CD4-positive, alpha-beta T cell treated with Interleukin-21 for 1 hour (primary cell): ENCODE data around the gene MMP28.

ENCODE experiments used
- DNase-seq: peaks from one replicate; pipeline ENCODE4 v3.0.0-alpha.2; 2020

The MMP28 gene

DNA sequence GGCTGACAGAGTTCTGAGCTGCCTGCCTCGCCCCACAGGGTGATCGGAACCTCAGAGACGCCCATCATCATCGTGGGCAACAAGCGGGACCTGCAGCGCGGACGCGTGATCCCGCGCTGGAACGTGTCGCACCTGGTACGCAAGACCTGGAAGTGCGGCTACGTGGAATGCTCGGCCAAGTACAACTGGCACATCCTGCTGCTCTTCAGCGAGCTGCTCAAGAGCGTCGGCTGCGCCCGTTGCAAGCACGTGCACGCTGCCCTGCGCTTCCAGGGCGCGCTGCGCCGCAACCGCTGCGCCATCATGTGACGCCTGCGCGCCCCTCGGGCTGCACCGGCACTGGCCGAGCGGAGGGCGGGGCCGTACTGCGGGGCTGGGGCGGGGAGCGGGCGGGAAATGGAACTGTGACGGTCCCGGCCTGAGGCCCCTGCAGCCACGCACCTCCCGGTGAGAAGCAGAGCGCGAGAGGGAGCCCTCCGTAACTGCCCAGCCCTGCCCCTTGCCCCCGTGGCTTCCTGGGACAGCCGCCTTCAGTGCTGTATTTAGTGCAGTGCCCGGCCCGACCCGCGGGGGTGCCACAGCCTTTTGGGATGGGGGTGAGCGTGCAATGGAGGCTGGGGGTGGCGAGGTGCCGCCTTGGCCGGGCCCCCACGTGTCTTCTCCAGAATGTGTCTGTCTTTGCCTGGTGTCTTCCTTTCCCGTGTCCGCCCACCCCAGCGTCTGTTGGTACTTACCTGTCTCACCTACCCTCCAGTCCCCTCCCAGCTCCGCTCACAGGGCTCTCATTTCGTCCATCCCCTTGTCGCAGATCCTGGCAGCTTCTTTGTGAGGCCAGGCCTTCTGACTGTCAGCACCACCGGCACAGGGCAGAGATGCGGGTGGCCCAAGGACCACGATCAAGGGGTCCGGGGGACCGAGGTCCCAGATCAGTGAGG, 54.2 kb downstream of the MMP28 start:
- DNase-seq = no peak

DNA sequence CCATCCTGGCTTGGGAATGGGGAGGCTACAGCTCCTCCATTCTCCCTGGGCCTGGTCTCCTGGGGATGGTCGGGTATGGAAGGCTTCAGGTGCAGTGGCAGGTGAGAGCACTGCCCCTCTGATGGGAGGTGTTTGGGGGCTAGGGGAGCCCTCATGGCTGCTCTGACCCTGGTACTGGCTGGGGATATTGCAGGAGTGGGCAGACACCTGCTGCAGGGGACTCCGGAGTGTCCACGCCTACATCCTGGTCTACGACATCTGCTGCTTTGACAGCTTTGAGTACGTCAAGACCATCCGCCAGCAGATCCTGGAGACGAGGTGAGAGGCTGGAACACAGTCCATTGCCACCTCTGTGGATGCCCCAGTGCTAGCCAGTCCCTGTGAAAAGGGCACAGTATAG, 55.2 kb downstream of the MMP28 start:
- DNase-seq = no peak

DNA sequence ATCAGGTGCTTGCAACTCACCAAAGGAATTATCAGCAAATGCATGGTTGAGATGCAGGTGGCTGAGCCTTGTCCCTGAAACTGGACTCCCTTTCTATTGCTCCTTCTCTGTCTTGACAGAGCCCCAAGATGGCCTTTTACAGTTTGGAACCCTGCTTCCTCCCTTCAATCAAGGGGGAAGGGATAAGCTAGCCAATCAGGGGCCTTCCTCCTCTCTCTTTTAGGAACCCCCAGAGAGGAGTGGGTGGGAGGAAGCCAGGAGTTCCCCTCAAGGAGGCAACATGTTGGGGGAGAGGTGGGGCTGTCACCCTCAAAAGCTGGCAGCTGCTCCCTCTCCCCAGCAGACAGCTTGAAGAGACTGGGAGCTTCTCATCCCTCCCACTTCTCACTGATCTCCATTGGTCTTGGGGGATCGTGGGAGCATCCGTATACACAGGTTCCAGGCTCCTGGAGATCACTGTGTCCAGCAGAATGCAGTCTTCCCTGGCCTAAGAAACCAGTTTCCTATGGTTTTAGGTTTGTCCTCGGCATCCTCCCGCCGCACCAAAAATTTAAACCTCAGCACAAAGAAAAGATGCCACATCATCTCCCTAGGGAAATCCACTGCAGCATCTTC, 56.8 kb downstream of the MMP28 start:
- no peak for DNase-seq

DNA sequence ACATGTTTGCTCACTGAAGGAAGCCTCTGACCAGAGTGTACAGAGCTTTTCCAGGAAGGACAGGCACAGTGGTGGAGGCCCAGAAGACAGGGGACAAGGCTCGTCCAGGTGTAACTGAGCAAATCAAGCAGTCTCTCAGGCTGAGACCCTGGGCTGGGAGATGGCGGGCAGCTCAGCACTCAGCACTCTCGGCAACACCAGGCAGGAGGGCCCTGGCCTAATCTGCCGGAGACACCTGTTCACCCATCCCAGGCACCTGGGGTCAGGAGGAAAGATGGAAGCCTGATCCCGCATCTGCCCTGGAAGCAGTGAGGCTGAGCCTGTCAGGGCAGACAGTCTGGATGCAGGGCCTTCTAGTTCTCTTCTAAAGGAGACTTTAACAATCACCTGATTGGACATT, 59.2 kb downstream of the MMP28 start:
- no peak for DNase-seq

DNA sequence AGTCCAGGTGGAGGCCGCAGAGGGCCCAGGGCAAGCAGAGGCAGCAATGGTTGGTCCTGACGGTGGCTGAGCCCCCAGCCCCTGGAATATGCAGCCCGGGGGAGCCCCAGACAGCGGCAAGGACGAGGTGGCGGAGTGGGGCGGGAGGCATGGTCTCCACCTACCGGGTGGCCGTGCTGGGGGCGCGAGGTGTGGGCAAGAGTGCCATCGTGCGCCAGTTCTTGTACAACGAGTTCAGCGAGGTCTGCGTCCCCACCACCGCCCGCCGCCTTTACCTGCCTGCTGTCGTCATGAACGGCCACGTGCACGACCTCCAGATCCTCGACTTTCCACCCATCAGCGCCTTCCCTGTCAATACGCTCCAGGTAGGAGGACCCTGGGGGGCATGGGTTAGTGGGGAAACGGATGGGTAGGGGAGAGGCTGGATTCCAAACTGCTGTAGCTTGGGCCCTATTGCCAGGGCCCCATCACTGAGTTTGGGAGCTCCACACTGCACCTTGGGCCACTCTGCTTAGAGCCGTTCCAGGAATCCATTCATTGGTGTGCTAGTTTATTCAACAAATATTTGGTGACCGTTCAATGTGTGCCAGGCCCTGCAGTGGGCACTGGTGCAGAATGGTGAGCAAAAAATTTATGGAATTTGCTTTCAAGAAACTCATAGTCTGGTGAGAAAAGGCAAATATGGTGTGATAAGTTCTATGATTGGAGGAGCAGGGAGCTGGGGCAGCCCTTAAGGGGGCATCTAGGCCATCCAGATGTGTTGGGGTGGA, 60.2 kb downstream of the MMP28 start:
- no peak for DNase-seq

DNA sequence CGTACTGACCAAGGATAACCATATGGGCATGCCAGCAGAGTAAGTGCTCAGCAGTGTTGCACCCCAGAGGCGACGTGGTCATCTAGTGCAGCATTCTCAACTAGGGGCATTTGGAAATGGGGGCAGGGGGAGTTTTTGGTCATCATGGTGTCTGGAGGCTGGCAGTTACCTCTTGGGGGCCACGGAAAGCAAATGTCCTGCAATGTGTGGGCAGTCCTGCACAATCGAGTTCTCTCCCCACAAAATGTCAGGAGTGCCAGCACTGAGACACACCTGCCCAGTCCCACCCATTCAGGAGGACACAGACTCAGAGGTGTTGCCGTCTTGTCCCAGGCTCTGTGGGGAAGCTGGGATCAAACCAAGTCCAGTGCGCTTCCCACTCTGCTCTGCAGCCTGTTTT, 61.0 kb downstream of the MMP28 start:
- DNase-seq = no peak

DNA sequence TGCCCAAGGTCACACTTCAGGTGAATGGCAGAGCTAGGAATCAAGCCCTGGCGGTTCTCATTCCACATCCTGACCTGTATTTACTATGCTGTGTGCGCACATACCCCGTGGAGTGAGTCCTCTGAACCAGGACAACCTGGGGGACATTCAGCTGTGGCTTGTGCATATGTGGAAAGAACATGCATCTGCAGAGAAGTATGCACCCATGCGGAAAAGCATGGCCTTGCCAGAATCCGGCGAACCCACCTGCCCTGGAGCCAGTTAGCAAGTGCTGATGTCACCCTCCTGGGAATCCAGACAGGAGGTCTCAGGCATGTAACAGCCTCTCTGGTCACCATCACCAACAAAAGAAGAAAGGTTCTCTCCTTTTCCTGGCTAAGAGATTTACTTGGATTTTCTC, 62.1 kb downstream of the MMP28 start:
- DNase-seq = no peak

DNA sequence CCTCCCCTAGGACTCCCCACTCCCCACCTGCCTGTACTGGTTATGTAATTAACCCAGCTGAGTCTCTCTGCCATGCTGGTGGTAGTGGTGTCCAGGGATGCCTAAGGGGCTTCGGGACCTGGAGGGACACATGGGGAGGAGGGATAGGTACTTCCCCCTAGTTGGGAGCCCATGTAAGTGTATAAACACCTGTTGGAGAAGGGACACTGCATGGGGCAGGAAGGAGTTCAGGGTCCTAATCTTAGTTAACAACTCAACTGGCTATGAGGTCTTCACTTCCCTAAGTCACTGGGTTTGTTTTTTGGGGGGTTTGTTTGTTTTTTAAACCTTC, 62.7 kb downstream of the MMP28 start:
- no peak for DNase-seq

DNA sequence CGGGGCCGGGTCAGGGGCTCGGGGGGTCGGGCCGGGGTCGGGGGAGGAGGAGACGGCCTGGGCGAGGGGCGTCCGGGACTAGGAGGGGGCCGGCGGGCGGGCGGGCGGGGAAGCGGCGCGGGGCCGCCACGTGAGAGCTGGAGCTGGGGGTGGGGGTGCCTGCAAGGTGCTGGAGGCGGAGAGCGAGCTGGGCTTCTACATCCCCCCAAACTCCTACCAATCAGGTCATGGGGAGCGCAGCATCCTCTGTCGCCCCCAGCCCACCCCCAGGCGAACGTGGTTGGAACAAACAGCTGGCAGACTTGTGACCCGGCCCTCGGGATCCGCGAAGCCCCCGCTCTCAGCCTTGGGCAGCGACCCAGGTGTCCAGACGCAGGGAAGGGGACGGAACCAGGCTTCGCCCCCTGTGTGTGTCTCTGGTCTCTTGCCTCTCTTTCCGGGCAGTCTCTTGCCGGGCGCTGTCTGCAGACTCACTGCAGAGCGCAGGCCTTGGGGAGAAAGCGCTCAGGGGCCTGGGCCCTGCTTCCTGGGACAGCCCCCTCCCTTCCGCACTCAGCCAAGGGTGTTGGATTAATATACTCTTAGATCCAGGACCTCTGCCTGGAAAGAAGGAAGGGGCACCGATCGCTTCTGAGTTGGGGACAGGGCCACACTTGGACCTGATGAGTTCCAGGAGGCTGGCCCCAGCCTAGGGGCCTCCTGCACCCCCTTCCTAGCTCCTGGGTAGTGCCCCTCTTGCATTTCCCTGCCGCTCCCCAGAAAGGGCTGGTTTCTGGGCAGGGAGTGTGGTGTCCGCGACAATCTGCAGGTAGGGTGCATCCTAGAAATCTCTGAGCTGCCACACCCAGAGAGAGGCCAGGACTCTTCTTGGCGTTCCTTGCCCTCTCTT, 63.3 kb downstream of the MMP28 start:
- DNase-seq = no peak

DNA sequence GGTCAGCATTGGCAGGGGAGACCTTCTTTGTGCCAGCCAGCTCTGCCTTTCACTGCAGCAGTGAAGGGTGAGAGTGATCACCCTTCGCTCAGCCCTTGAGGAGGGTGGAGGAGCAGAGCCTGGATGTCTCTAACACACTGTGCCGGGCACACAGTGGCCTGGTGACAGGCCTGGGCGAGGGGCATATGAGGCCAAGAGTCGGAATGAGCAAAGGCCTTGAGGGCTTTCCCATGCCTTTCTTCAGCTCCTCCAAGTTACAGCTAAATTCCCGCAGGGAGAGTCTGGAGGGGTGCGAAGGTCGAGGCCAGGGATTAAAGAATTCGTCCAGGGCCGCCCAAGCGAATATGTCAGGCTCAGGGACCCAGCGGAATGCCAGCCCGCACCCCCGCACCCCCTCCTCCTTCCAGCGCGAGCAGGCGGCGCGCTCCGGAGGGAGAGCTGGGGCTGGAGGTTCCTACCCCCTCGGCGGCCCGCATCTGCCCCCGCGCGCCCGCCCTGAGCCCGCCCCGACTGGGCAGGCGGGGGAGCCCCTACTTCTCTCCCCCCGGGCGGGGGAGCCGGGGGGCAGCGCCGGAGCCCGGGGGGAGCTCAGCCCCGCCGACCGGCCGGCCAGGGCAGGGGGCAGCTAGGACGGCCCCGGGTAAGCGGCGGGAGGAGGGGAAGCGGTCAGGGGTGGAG, 64.1 kb downstream of the MMP28 start, which contains the start of gene RASL10B:
Gene RASL10B (plus strand): TSS at position 401 of the 678 bp plus-strand sequence. CDS start 3,546 bp downstream, outside the sequence.
- DNase-seq = peak; percentile 36

DNA sequence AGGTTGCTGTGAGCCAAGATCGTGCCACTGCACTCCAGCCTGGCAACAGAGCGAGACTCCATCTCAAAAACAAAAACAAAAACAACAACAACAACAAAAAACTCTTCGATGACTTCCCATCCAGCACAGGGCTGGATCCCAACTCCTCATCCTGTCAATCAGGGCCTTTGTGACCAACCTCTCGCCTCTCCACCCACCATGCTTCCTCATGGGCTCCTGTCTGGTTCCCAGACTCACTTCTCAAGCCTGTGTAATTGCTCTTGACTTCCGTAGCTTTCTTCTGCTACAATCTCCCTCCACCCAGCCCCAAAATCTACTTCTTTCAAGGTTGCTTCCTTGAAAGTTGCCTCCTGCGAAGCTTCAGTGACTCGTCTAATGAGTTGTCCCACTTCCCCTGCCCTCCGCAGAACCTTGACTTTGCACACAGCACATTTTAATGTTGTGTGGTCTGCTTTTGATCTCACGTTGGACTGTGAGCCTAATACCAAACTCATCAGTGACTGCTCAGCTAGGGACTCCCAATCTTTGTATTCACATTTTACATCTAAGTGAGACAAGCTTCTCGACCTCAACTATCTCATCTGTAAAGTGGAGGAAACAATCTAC, 64.9 kb downstream of the MMP28 start:
- no peak for DNase-seq

DNA sequence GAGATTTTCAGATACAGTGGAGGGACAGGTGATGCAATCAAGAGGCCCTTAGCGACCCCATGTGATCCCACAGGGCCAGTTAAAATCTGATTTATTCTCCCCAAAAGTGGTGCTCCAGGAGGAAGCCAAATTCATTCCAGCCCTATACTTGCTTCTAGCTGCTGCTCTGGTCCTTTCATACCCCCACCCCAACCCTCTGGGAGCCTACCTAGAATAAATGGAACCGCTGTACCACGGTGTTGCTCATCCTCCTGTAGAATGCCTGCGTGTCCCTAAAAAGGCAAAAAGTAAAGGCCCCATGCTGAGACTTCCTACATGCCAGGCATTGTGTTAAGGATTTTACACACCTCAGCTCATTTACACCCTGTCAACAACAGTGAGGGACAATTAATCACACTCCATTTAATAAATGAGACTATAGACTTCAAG, 66.0 kb downstream of the MMP28 start:
- DNase-seq = no peak

DNA sequence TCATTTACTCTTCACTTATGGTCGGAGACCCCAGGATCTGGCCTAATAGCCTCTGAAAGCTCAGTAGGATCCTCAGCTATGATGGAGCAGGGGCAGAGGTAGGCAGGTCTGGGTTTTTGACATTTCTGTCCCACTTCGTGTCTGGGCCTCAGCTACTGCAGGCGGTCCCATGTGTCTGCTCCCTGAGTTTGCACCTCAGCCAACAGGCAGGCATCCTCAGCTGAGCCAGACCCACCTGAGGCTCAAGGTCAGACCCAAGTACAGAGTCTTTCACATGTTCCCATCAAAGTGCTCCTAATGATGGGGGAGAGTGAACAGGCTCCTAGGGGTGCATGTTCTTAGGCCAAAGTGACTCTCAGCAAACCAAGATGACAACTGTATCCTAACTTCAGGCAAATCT, 66.9 kb downstream of the MMP28 start:
- DNase-seq = no peak

DNA sequence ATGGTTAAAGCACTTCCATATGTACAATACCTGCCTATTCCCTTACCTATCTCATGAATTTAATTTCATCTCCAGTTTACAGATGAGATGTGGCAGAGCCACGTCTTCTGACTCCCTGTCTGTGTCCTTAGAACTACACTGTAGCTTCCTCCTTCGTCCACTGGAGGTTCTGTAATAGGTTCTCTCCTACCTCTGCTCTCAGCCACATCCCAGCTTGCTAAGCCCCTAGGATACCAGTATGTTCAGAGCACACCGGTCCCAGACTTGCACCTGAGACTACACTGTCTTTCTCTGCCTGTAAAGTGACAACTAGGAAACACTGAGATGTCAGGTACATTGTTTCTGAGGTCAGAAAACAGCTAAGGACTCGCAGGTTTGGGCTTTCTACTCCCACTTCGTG, 67.8 kb downstream of the MMP28 start:
- no peak for DNase-seq

DNA sequence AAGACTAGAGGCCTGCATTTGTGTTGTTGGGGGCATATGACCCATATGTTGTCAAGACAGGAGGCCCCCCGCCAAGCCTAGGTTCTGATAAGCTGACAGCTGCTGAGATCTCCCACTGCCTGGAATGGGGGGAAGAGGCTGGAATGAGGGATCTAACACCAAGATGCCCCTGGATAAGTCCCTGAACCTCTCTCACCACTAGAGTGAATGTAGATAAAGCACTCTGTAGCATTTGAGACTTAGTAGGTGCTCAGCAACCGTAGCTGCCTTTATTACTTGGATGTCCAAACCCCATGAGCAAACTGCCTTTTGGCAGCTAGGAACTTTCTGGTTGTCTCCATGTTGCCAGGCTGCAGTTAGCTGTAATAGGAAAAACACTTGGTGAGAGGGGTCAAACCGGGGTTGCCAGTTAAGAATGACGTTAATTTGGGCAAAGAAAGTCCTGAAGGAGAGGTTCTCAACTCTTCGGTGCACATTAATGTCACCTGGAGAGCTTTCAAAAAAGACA, 68.4 kb downstream of the MMP28 start:
- no peak for DNase-seq

DNA sequence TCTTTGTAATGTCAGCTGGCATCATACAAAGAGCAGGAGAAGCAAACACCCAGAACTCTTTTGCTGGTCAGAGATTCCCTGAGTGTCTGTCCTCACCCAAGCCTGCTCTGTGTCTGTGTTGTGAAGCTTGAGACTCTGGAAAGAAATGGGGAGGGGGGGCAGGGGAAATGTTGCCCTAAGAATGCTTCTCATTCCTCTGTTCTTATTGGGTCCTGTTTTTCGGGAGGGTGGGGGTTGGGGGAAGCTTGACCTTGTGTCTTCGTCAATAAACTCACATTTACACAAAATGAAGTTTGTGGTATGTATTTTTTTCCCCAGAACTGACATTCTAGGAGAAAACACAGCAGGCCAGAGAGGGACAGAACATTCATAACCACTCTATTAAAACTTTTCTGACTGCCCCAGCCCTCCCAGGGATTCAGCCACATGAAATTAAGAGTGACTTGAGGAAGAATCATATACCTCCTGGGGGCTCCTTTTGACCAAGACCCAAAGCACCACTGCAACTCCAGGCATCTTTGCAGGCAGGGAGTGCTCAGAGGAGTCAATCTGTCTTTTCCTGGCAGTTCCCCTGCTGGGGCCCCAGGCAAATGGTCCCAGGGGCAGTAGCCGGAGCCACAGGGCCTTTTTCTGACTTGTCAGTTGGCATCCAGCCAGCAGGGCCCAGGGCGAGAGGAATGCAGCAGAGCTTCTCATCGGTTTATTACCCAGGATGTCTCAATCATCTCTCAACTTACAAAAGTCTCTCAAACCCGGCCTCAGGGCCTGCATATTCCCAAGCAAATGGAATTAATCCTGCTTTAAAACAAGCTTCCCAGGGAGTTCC, 69.1 kb downstream of the MMP28 start:
- no peak for DNase-seq

DNA sequence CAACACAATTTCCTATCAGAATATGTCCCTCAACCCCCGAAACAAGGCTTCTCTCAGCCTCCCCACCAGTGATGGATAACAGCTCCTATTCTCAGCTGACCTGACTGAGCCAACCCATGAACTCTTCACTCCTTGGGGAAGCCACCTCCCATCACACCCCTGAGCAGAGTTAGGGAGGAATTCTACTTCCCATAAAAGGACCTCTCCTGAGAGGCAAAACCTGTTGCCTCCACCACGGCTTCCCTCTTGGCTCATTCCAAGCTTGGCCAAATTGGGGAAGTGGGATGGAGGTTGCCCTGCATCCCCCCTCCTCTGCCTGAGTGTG, 69.7 kb downstream of the MMP28 start:
- no peak for DNase-seq

DNA sequence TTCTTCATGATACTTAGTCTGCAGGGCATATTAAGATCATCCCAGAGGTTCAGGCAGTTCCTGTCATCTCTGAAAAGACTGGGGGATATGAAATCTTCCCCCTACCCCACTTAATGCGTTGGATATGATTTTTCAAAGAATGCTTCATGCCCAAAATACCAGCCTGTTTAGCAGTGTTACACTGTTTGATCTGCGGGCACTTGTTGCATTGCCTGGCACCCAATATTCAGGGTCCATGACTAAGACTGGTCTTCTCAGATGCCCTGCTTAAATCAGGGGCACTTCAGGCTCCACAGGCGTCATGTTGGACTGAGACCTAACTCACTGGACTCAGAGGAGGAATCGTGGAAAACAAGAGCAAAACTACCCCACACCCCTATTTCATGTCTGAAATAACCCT, 70.4 kb downstream of the MMP28 start:
- DNase-seq = no peak

DNA sequence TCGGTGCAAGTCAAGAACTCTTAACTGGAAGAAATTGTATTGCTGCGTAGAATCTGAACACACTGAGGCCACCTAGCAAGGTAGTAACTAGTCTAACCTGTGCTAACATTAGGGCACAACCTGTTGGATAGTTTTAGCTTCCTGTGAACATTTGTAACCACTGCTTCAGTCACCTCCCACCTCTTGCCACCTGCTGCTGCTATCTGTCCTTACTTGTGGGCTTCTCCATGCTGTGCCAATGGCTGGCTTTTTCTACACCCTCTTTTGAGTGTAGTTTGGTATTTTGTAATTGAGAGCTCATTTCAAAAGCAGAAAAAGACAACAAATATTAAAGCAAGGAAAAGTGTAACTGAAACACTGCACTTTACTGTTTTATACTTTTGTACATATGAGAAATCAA, 71.7 kb downstream of the MMP28 start:
- no peak for DNase-seq

DNA sequence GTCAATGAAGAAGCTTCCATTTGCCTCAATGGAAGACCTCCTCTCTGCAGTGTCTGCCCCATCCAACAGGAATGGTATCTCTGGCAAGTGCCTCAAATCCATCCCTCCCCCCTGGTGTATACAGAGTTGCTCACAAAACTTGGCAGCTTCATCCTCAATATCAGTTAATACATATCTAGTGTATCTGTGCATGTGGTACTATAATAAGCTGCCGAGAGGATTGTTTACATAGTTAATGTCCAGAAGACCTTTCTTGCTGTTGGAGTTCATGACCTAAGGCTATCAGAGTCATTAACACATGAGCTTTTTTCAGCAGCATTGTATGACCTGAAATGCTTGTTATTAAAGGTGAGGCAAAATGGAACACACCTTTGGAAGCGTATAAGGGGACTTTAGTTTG, 78.0 kb downstream of the MMP28 start:
- DNase-seq = no peak
